SK-N-SH (cell line): ENCODE data around the gene MAP3K8. TPM values are rescaled to one million over a fixed set of nuclear protein-coding genes. Genes with fewer than 3 reads are reported as not detected.

Experiments used
- CTCF ChIA-PET: fragments of 300-600, 350-600 bp; formaldehyde crosslinking; extraction: SDS; loops from one replicate; lab custom pipeline; 2021; lab: Yijun Ruan, JAX
- POLR2A ChIA-PET: fragments of 350-600 bp; sonication (Branson Sonifier 250); formaldehyde crosslinking; extraction: SDS; loops from one replicate; lab custom pipeline; 2020; ENCODE audit warnings: antibody characterized with exemption, inconsistent platforms; lab: Yijun Ruan, JAX
- DNase-seq: peaks from one replicate; pipeline ENCODE4 v3.0.0; 2012
- H2AFZ ChIP-seq: fragments of 200-600 bp; sonication (generic); 2 replicates; pipeline ENCODE4 v1.8.1; 2016; ENCODE audit warnings: antibody characterized with exemption, mild to moderate bottlenecking, low read depth
- H3F3A ChIP-seq: fragments of 200-600 bp; sonication (generic); replicated peaks from 2 replicates; pipeline ENCODE3; 2016; ENCODE audit warnings: antibody characterized with exemption, mild to moderate bottlenecking; ENCODE audit not compliant: insufficient read depth
- H3K27ac ChIP-seq, 2 experiments: fragments of 200-500 bp in 1 of 2; fragments of 200-600 bp in 1 of 2; sonication (Bioruptor generic) in 1 of 2; sonication (generic), shearing (Covaris generic) in 1 of 2; 2 replicates each; pipeline versions ENCODE4 v1.5.1 to v1.6.1; 2014 to 2016; ENCODE audit warnings: low read depth in 2 of 2, inconsistent platforms in 1 of 2, low read length in 1 of 2, mild to moderate bottlenecking in 1 of 2, mixed read lengths in 1 of 2
- H3K27me3 ChIP-seq: fragments of 200-600 bp; sonication (generic), shearing (Covaris generic); 2 replicates; pipeline ENCODE4 v1.6.1; 2016; ENCODE audit warnings: mixed run types; ENCODE audit not compliant: insufficient read depth
- H3K36me3 ChIP-seq, 2 experiments: fragments of 200-500 bp in 1 of 2; fragments of 200-600 bp in 1 of 2; sonication (Bioruptor generic) in 1 of 2; sonication (generic) in 1 of 2; replicated peaks in 1 of 2; 2 replicates each; pipeline versions ENCODE3 to v1.5.1; 2014 to 2016; ENCODE audit warnings: low read length in 1 of 2, mild to moderate bottlenecking in 1 of 2; ENCODE audit not compliant: insufficient read depth in 2 of 2, control insufficient read depth in 1 of 2
- H3K4me1 ChIP-seq, 2 experiments: fragments of 200-500 bp in 1 of 2; fragments of 200-600 bp in 1 of 2; sonication (Bioruptor generic) in 1 of 2; sonication (generic), shearing (Covaris generic) in 1 of 2; 2 replicates each; pipeline versions ENCODE4 v1.5.1 to v1.6.1; 2014 to 2016; ENCODE audit warnings: low read depth in 1 of 2, low read length in 1 of 2, mixed run types in 1 of 2; ENCODE audit not compliant: insufficient read depth in 2 of 2, control insufficient read depth in 1 of 2
- H3K4me2 ChIP-seq: fragments of 200-600 bp; sonication (generic), shearing (Covaris generic); 2 replicates; pipeline ENCODE4 v1.6.1; 2017; ENCODE audit warnings: mixed run types
- H3K4me3 ChIP-seq, 2 experiments: fragments of 200-500 bp in 1 of 2; fragments of 200-600 bp in 1 of 2; sonication (Bioruptor generic) in 1 of 2; sonication (generic), shearing (Covaris generic) in 1 of 2; 2 replicates each; pipeline versions ENCODE4 v1.5.1 to v1.8.1; 2014 to 2016; ENCODE audit warnings: low read depth in 2 of 2, inconsistent platforms in 1 of 2, low read length in 1 of 2, mild to moderate bottlenecking in 1 of 2, mixed read lengths in 1 of 2, moderate library complexity in 1 of 2
- H3K79me2 ChIP-seq: fragments of 200-600 bp; sonication (generic); 2 replicates; pipeline ENCODE4 v1.8.1; 2017; ENCODE audit warnings: mild to moderate bottlenecking; ENCODE audit not compliant: insufficient read depth
- H3K9ac ChIP-seq: fragments of 200-600 bp; sonication (generic); 2 replicates; pipeline ENCODE4 v1.6.1; 2017; ENCODE audit warnings: mixed run types
- H3K9me2 ChIP-seq: fragments of 200-600 bp; sonication (generic); 2 replicates; pipeline ENCODE4 v1.6.1; 2017; ENCODE audit warnings: mixed run types
- H3K9me3 ChIP-seq: fragments of 200-600 bp; sonication (generic); 2 replicates; pipeline ENCODE4 v1.6.1; 2017; ENCODE audit warnings: mixed run types, mild to moderate bottlenecking, moderate library complexity
- H4K20me1 ChIP-seq: fragments of 200-600 bp; sonication (generic); 2 replicates; pipeline ENCODE4 v1.6.1; 2017; ENCODE audit warnings: mild to moderate bottlenecking, mixed run types; ENCODE audit not compliant: insufficient read depth
- CTCF ChIP-seq: fragments of 200-600 bp; sonication (generic); IDR thresholded peaks from 2 replicates; pipeline ENCODE4 v1.6.1; 2017; ENCODE audit warnings: antibody characterized with exemption, mild to moderate bottlenecking, moderate library complexity
- ELF1 ChIP-seq: IDR thresholded peaks from 2 replicates; pipeline ENCODE4 v1.4.0; 2012
- FOSL2 ChIP-seq: IDR thresholded peaks from 2 replicates; pipeline ENCODE4 v1.4.0; 2012; ENCODE audit warnings: low read depth, mild to moderate bottlenecking, moderate library complexity, borderline replicate concordance
- FOXJ3 ChIP-seq: sonication (generic); formaldehyde crosslinking; IDR thresholded peaks from 2 replicates; pipeline ENCODE4 v1.5.1; 2020; ENCODE audit warnings: mild to moderate bottlenecking, missing genetic modification reagents
- FOXM1 ChIP-seq: IDR thresholded peaks from 2 replicates; pipeline ENCODE4 v1.4.0; 2012; ENCODE audit warnings: low read depth, mild to moderate bottlenecking
- GATA2 ChIP-seq: sonication (generic); formaldehyde crosslinking; IDR thresholded peaks from 2 replicates; pipeline ENCODE4 v1.5.0; 2020; ENCODE audit warnings: mild to moderate bottlenecking, missing genetic modification reagents
- IRF3 ChIP-seq: fragments of 150-350 bp; IDR thresholded peaks from 2 replicates; pipeline ENCODE4 v1.6.1; 2016; ENCODE audit warnings: mild to moderate bottlenecking, low read depth, low read length
- JUND ChIP-seq: IDR thresholded peaks from 2 replicates; pipeline ENCODE4 v1.4.0; 2012
- MXI1 ChIP-seq: IDR thresholded peaks from 2 replicates; pipeline ENCODE4 v1.6.1; 2012; ENCODE audit warnings: mild to moderate bottlenecking, low read depth, low read length, improper control_type of control experiment
- NRF1 ChIP-seq: IDR thresholded peaks from 2 replicates; pipeline ENCODE4 v1.6.1; 2012; ENCODE audit warnings: low read depth, mild to moderate bottlenecking, low read length
- RCOR1 ChIP-seq: fragments of 150-350 bp; IDR thresholded peaks from 2 replicates; pipeline ENCODE4 v1.6.1; 2017; ENCODE audit warnings: antibody characterized with exemption, low read length
- RFX5 ChIP-seq: IDR thresholded peaks from 2 replicates; pipeline ENCODE4 v1.6.1; 2012; ENCODE audit warnings: mild to moderate bottlenecking, improper control_type of control experiment, low read length
- SIN3A ChIP-seq: IDR thresholded peaks from 2 replicates; pipeline ENCODE4 v1.6.1; 2012; ENCODE audit warnings: low read depth, mild to moderate bottlenecking, low read length, moderate library complexity, borderline replicate concordance
- SMC3 ChIP-seq: IDR thresholded peaks from 2 replicates; pipeline ENCODE4 v1.6.1; 2012; ENCODE audit warnings: low read depth, low read length, improper control_type of control experiment
- TCF12 ChIP-seq: IDR thresholded peaks from 2 replicates; pipeline ENCODE4 v1.4.0; 2012
- WGBS: methylation state at CpG from one replicate; pipeline ENCODE4 v1.1.6; 2017; ENCODE audit warnings: low lambda C conversion rate; 5-methylcytosine and 5-hydroxymethylcytosine counted together
- polyA plus RNA-seq, 3 experiments: library from polyadenylated mRNA; depleted of rRNA; stranded (reverse); fragments of >200 nt; gene quantifications; 2 replicates each; pipeline ENCODE4 v1.2.3, GENCODE V29; 2012

The MAP3K8 gene
- polyA plus RNA-seq, 1 of the 3 experiments (the other 2 are of a cell fraction) = 3.7 TPM

GRCh38 chr10:30500963-30501504, 67.0 kb downstream of the MAP3K8 start:
- TF ChIP-seq FOSL2 (peak; percentile 21; the same call in 1 of the 2 replicates), ELF1 (no peak), SIN3A (no peak), TCF12 (peak; percentile 69), MXI1 (no peak), NRF1 (no peak), CTCF (no peak), RFX5 (no peak)
- Histone ChIP-seq H3K27me3 (peaks cover 7% of the 10 kb centered on the region; the same call in 1 of the 2 replicates), H2AFZ (no peak overlapping the region), H3K9ac (no peak overlapping the region), H3K4me3 (no peak overlapping the region), H3K27ac (no peak overlapping the region), H3K36me3 (no peaks in the 10 kb centered on the region), H3K9me2 (no peaks in the 10 kb centered on the region), H3K79me2 (no peaks in the 10 kb centered on the region), H3F3A (no peaks in the 10 kb centered on the region), H3K4me2 (no peak overlapping the region), H3K4me1 (peaks cover 0 to 4% of the 10 kb centered on the region in 2 experiments; a peak in 1 of 4 replicates), H3K9me3 (no peaks in the 10 kb centered on the region), H4K20me1 (no peaks in the 10 kb centered on the region)
- DNase-seq = no peak
- ChIA-PET POLR2A (no interaction called here), CTCF (no interaction called here)
- WGBS = 43% methylated on average over 3 of the region's 3 CpGs

GRCh38 chr10:30502266-30503060, 68.5 kb downstream of the MAP3K8 start:
- Histone ChIP-seq H3K4me1 (peaks cover 0 to 4% of the 10 kb centered on the region in 2 experiments; a peak in 1 of 4 replicates), H3K9me3 (no peaks in the 10 kb centered on the region), H4K20me1 (no peaks in the 10 kb centered on the region), H3K9ac (no peak overlapping the region), H3K27ac (no peak overlapping the region), H3F3A (no peaks in the 10 kb centered on the region), H2AFZ (no peak overlapping the region), H3K36me3 (no peaks in the 10 kb centered on the region), H3K27me3 (peaks cover 7% of the 10 kb centered on the region; the same call in 1 of the 2 replicates), H3K4me3 (no peak overlapping the region), H3K4me2 (no peak overlapping the region), H3K79me2 (no peaks in the 10 kb centered on the region), H3K9me2 (no peaks in the 10 kb centered on the region)
- ChIA-PET POLR2A (no interaction called here), CTCF (no interaction called here)
- WGBS = 67% methylated on average over 11 of the region's 11 CpGs
- DNase-seq = no peak
- TF ChIP-seq RFX5 (no peak), IRF3 (no peak), ELF1 (no peak), FOXM1 (no peak), FOXJ3 (CRISPR knock-in tag) (no peak), GATA2 (CRISPR knock-in tag) (no peak), JUND (no peak), RCOR1 (no peak), NRF1 (no peak), SMC3 (no peak)
